Astrocyte (in vitro differentiated cells and primary cell): ENCODE data around the gene TMBIM1. TPM values are rescaled to one million over a fixed set of nuclear protein-coding genes. Genes with fewer than 3 reads are reported as not detected.

Source experiments
- DNase-seq: peaks from one replicate; pipeline ENCODE4 v3.0.0-alpha.2; 2010; ENCODE audit warnings: low read depth
- FAIRE-seq: peaks from 2 replicates; lab custom pipeline; 2011; peaks lifted over from hg19 to GRCh38; lab: Jason Lieb, UNC
- H2AFZ ChIP-seq: 2 replicates; pipeline ENCODE4 v1.6.0; 2012; ENCODE audit warnings: low read depth, low read length, inconsistent platforms
- H3K27ac ChIP-seq: 2 replicates; pipeline ENCODE4 v1.5.1; 2011; ENCODE audit warnings: low read depth, low read length, inconsistent platforms
- H3K27me3 ChIP-seq: 2 replicates; pipeline ENCODE4 v1.6.0; 2011; ENCODE audit warnings: low read length, inconsistent platforms; ENCODE audit not compliant: insufficient read depth
- H3K36me3 ChIP-seq: 2 replicates; pipeline ENCODE4 v1.5.1; 2011; ENCODE audit warnings: low read length, inconsistent platforms; ENCODE audit not compliant: insufficient read depth
- H3K4me1 ChIP-seq: 2 replicates; pipeline ENCODE4 v1.5.1; 2011; ENCODE audit warnings: low read length, inconsistent platforms; ENCODE audit not compliant: insufficient read depth
- H3K4me2 ChIP-seq: 2 replicates; pipeline ENCODE4 v1.6.0; 2012; ENCODE audit warnings: low read length, inconsistent platforms
- H3K4me3 ChIP-seq: 2 replicates; pipeline ENCODE4 v1.5.1; 2011; ENCODE audit warnings: low read depth, mild to moderate bottlenecking, low read length, inconsistent platforms; ENCODE audit not compliant: insufficient read depth
- H3K79me2 ChIP-seq: 2 replicates; pipeline ENCODE4 v1.6.0; 2012; ENCODE audit warnings: mild to moderate bottlenecking, low read length, inconsistent platforms; ENCODE audit not compliant: insufficient read depth
- H3K9ac ChIP-seq: 2 replicates; pipeline ENCODE4 v1.6.0; 2012; ENCODE audit warnings: mild to moderate bottlenecking, low read length, inconsistent platforms
- H3K9me3 ChIP-seq: 2 replicates; pipeline ENCODE4 v1.5.1; 2012; ENCODE audit warnings: low read depth, mild to moderate bottlenecking, low read length, inconsistent platforms; ENCODE audit not compliant: insufficient read depth
- H4K20me1 ChIP-seq: 2 replicates; pipeline ENCODE4 v1.6.0; 2012; ENCODE audit warnings: low read length, inconsistent platforms; ENCODE audit not compliant: insufficient read depth
- H3K27ac Mint-ChIP-seq: one replicate; pipeline ENCODE4 v1.8.0; 2021; ENCODE audit warnings: mild to moderate bottlenecking, mixed read lengths; ENCODE audit not compliant: unreplicated experiment
- H3K27me3 Mint-ChIP-seq: one replicate; pipeline ENCODE4 v1.8.0; 2021; ENCODE audit warnings: low read depth, mixed read lengths; ENCODE audit not compliant: unreplicated experiment
- H3K36me3 Mint-ChIP-seq: one replicate; pipeline ENCODE4 v1.8.0; 2021; ENCODE audit warnings: low read depth, mixed read lengths; ENCODE audit not compliant: unreplicated experiment
- H3K4me1 Mint-ChIP-seq: one replicate; pipeline ENCODE4 v1.8.0; 2021; ENCODE audit warnings: low read depth, mixed read lengths; ENCODE audit not compliant: unreplicated experiment
- H3K4me3 Mint-ChIP-seq: one replicate; pipeline ENCODE4 v1.8.0; 2021; ENCODE audit warnings: mild to moderate bottlenecking, moderate library complexity, mixed read lengths; ENCODE audit not compliant: unreplicated experiment
- H3K9me3 Mint-ChIP-seq: one replicate; pipeline ENCODE4 v1.8.0; 2021; ENCODE audit warnings: mild to moderate bottlenecking, mixed read lengths; ENCODE audit not compliant: unreplicated experiment
- CTCF ChIP-seq: IDR thresholded peaks from 2 replicates; pipeline ENCODE4 v1.5.1; 2011; ENCODE audit warnings: low read depth, mild to moderate bottlenecking, inconsistent platforms, low read length, moderate library complexity; ENCODE audit not compliant: insufficient read depth
- EZH2 ChIP-seq: IDR thresholded peaks from 2 replicates; pipeline ENCODE4 v1.6.1; 2012; ENCODE audit warnings: mild to moderate bottlenecking, low read length, inconsistent platforms; ENCODE audit not compliant: insufficient read depth
- total RNA-seq: library from RNA; stranded (reverse); gene quantifications from 2 replicates; pipeline ENCODE4 v1.2.1, GENCODE V29; 2021

TMBIM1 gene
- total RNA-seq, 1 donor from 2014 or later, result 37.2 TPM

- H3K4me3 ChIP-seq, result no peak overlapping the region
- no peak overlapping the region for H3K4me2 ChIP-seq
- H3K27me3 Mint-ChIP-seq, result no peaks in the 10 kb centered on the region
- no peak overlapping the region for H3K9ac ChIP-seq
- no peak overlapping the region for H2AFZ ChIP-seq
- H3K36me3 ChIP-seq, result peaks cover 21% of the 10 kb centered on the region
- H3K9me3 Mint-ChIP-seq, result no peaks in the 10 kb centered on the region
- peak overlapping the region; percentile 20 for H3K4me3 Mint-ChIP-seq
- no peak overlapping the region for H3K27ac ChIP-seq
- H3K36me3 Mint-ChIP-seq, result peaks cover 24% of the 10 kb centered on the region
- TF ChIP-seq CTCF, result no peak
- TF ChIP-seq EZH2, result no peak
- no peak overlapping the region for H3K27ac Mint-ChIP-seq
- no peaks in the 10 kb centered on the region for H3K27me3 ChIP-seq
- H3K4me1 Mint-ChIP-seq, result peaks cover 9% of the 10 kb centered on the region
- peaks cover 30% of the 10 kb centered on the region for H3K79me2 ChIP-seq
- H3K9me3 ChIP-seq, result no peaks in the 10 kb centered on the region
- FAIRE-seq (no peak), DNase-seq (no peak)
- H3K4me1 ChIP-seq, result peaks cover 10% of the 10 kb centered on the region
- H4K20me1 ChIP-seq, result peaks cover 40% of the 10 kb centered on the region
Measured at GRCh38 chr2:218266316-218266979, 25.9 kb downstream of the TMBIM1 start.

GRCh38 chr2:218265626-218266025, 26.7 kb downstream of the TMBIM1 start:
- Mint-ChIP-seq H3K4me3 (peak overlapping the region; percentile 20), H3K27ac (peak overlapping the region; percentile 34), H3K4me1 (peaks cover 16% of the 10 kb centered on the region), H3K36me3 (peaks cover 24% of the 10 kb centered on the region), H3K9me3 (no peaks in the 10 kb centered on the region), H3K27me3 (no peaks in the 10 kb centered on the region)
- Histone ChIP-seq H3K4me2 (no peak overlapping the region), H2AFZ (no peak overlapping the region), H3K79me2 (peaks cover 22% of the 10 kb centered on the region), H3K36me3 (peaks cover 21% of the 10 kb centered on the region), H3K9me3 (no peaks in the 10 kb centered on the region), H3K27me3 (no peaks in the 10 kb centered on the region), H3K27ac (no peak overlapping the region), H3K9ac (no peak overlapping the region), H4K20me1 (peaks cover 43% of the 10 kb centered on the region), H3K4me1 (peaks cover 4% of the 10 kb centered on the region), H3K4me3 (no peak overlapping the region)
- no peak for FAIRE-seq
- no peak for TF ChIP-seq CTCF
- no peak for TF ChIP-seq EZH2
- no peak for DNase-seq
